Motor neuron (in vitro differentiated cells): ENCODE results near the gene CHMP6. TPM values are rescaled to one million over a fixed set of nuclear protein-coding genes. Genes with fewer than 3 reads are reported as not detected.

ENCODE experiments used
- ATAC-seq, 8 experiments: fragments of 200-7000 bp; cut with Tn5 transposase; replicated peaks in 6 of 8; 2 replicates each; pipeline ENCODE4 v1.8.0; 2021; ENCODE audit warnings: mild to moderate bottlenecking in 8 of 8, moderate library complexity in 8 of 8
- H3K27ac ChIP-seq, 2 donors: fragments of 250-450 bp; sonication (Bioruptor Pico); 2 replicates each; pipeline ENCODE4 v1.9.0; 2021; ENCODE audit warnings: antibody characterized with exemption in 2 of 2, mild to moderate bottlenecking in 2 of 2, moderate library complexity in 1 of 2
- H3K4me1 ChIP-seq, 2 donors: fragments of 250-450 bp; sonication (Bioruptor Pico); replicated peaks in 1 of 2; 2 replicates each; pipeline ENCODE4 v1.6.1; 2021; ENCODE audit warnings: antibody characterized with exemption in 2 of 2, mild to moderate bottlenecking in 2 of 2, moderate library complexity in 1 of 2
- H3K4me3 ChIP-seq, 5 donors: fragments of 250-450 bp; sonication (Bioruptor Pico); 2 replicates each; pipeline ENCODE4 v1.9.0; 2021; ENCODE audit warnings: antibody characterized with exemption in 5 of 5, mild to moderate bottlenecking in 5 of 5, moderate library complexity in 4 of 5
- WGBS, 10 experiments: fragments of 450-650 bp; shearing (Covaris generic); methylation state at CpG; one replicate each; pipeline ENCODE4 v1.0.0; 2022; 5-methylcytosine and 5-hydroxymethylcytosine counted together
- in situ Hi-C, 9 experiments: fragments of 400-800 bp; cut with MboI; loops; one replicate each; pipeline ENCODE4 v1.15.0; 2021; ENCODE audit warnings: low sequenced_read_pairs in 9 of 9, low pct_unique_long_range_greater_than_20kb in 2 of 9; ENCODE audit not compliant: unreplicated experiment in 9 of 9
- total RNA-seq, 8 experiments: library from RNA; unstranded; fragments of 300-600 nt; gene quantifications; 2 replicates each; pipeline versions ENCODE4 v1.2.3 to v1.2.4, GENCODE V29; 2022

Gene CHMP6
- total RNA-seq, 8 experiments from 2014 or later = 13.1 to 27.2 (median 21.7) TPM

- Histone ChIP-seq H3K27ac (peak overlapping the region; percentile 7 to 64), H3K4me3 (no peak overlapping the region), H3K4me1 (peaks cover 28% of the 10 kb centered on the region in 2 donors)
- in situ Hi-C loops = loop anchor here in 2 of 9 experiments (10.0 kb wide), 1 partner anchor 545 kb away; no protein-coding TSS in a partner anchor
- peak; percentile 34 to 79 (median 70) for ATAC-seq
- 27 to 100% (median 50%) methylated on average over 1 to 3 of the region's 20 CpGs; no CpG with 5 or more reads in 7 of the 10 experiments for WGBS, 10 experiments
Measured at GRCh38 chr17:80970044-80970761, 21.4 kb upstream of the CHMP6 start.

DNA sequence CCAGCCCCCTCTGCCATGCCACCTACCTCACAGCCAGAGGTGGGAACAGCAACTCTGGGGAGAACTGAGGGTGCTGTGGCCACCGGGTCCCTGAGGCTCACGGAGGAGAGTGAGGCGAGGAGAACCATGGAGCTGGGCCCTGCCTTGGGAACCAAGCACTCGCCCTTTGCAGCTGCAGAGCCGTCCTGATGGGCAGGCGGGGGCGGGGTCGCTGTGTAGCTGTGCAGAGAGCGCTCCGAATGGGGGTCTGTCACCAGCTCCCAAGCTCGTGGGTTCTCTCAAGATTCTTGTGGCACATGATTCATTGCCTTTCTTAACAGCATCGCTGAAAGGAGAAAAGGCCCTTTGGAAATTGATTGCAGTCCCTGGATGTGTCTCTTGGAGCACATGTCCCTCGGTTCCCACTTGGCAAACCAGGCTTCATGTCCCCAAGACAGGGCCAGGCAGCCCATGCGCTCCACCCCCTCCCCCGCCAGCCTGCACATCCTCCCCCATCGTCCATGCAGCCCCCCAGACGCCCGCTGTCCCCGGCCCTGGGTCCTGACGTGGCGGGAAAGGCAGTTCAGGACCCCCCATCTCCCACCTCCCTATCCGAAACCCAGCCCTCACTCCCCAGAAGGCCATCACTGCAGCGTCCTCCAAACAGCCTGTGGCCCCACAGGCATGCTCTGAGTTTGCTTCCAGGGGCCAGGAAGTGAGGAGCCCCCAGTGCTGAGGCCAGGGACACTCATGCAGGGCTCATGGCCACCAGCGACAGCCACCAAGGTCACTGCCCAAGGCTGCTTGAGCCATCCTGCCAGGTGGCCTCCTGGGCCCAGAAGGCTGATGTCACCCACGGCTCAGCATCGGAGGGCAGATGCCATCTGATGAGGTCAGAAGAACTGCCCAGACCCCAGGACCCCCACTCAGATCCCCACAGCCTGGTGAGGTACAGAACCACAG, 20.6 kb upstream of the CHMP6 start:
- in situ Hi-C loops = loop anchor here in 2 of 9 experiments (10.0 kb wide), 1 partner anchor 546 kb away; no protein-coding TSS in a partner anchor

GRCh38 chr17:80971704-80972304, 19.8 kb upstream of the CHMP6 start:
- ATAC-seq = no peak
- Histone ChIP-seq H3K4me1 (peaks cover 28% of the 10 kb centered on the region in 2 donors), H3K4me3 (no peak overlapping the region), H3K27ac (no peak overlapping the region)
- WGBS, 10 experiments = 100% methylated on average over 1 to 3 of the region's 13 CpGs; no CpG with 5 or more reads in 8 of the 10 experiments
- in situ Hi-C loops = loop anchor here in 2 of 9 experiments (10.0 kb wide), 1 partner anchor 547 kb away; no protein-coding TSS in a partner anchor

More for the DNA sequence above, 20.6 kb upstream of the CHMP6 start:
- peak; percentile 6 to 77 (median 51) for ATAC-seq
- Histone ChIP-seq H3K4me3 (no peak overlapping the region), H3K4me1 (peaks cover 28% of the 10 kb centered on the region in 2 donors), H3K27ac (peak overlapping the region; percentile 2 to 64)
- WGBS, 10 experiments = 10 to 55% (median 44%) methylated on average over 2 to 10 of the region's 26 CpGs; no CpG with 5 or more reads in 7 of the 10 experiments

GRCh38 chr17:80976701-80977100, 14.9 kb upstream of the CHMP6 start:
- Histone ChIP-seq H3K27ac (no peak overlapping the region), H3K4me3 (no peak overlapping the region), H3K4me1 (peaks cover 0 to 4% of the 10 kb centered on the region in 2 donors)
- ATAC-seq = no peak
- in situ Hi-C loops = loop anchor here in 5 of 9 experiments (10.0 to 25.0 kb wide), 3 partner anchors 111 to 552 kb away; no protein-coding TSS in a partner anchor
- 54 to 100% (median 84%) methylated on average over 2 to 3 of the region's 3 CpGs for WGBS, 10 experiments

DNA sequence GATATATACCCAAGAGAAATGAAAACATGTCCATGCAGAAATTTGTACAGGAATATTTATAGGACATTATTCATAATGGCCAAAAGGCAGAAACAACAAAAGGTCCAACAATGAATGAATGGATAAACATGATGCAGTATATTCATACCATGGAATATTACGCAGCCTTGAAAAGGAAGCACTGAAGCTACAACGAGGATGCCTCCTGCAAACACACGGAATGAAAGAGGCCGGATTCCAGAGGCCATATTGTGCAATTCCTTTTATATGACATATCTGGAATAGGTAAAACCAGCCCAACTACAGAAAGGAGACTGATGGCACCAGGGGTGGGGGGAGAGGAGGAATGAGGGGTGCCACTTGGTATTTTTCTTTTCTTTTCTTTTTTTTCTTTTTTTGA, 14.5 kb upstream of the CHMP6 start:
- no peak for ATAC-seq
- H3K4me3 ChIP-seq = no peak overlapping the region
- WGBS, 10 experiments = 71 to 100% (median 84%) methylated on average over 2 to 4 of the region's 4 CpGs; no CpG with 5 or more reads in 1 of the 10 experiments
- in situ Hi-C loops = loop anchor here in 5 of 9 experiments (10.0 to 25.0 kb wide), 3 partner anchors 110 to 552 kb away; no protein-coding TSS in a partner anchor
- H3K27ac ChIP-seq = no peak overlapping the region
- H3K4me1 ChIP-seq = peaks cover 0 to 4% of the 10 kb centered on the region in 2 donors

DNA sequence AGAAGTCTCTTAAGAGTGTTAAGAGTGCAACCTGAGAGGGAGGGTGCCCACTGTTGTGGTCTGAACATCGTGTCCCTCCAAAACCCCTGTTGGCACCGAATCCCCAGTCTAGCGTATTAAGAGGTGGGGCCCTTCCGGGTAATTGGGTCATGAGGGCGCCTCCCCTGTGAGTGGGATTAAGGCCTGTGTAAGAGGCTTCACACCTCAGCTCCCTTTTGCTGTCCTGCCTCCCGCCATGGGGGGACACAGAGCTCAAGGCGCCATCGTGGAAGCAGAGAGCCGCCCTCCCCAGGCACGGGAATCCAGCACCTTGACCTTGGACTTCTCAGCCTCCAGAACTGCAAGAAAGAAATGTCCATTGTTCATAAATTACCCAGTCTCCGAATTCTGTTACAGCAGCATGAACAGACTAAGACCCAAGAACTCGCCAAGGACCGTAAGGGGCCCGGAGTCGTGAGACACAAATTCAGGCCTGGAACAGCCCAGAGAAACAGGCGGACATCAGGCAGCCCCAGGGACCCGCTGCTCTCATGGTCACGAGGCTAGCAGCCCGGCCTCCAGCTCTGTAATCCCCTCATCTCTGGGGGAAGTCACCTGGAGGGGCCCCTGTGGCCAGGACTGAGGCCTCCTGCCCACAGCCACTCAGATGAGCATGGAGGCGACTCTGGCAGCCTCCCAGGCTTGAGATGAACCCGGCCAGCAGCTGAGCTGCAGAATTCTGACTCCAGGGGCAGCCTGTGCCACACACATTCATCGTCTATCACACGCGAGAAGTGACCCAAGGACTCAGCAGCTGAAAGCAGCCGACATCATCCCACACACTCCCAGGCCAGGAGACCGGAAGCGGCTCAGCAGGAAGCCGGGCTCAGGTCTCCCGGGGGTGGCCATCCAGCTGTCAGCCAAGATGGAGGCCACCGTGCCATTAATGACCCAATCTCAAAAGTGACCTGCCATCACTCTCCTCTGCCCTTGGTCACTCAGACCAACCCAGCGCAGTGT, 12.8 kb upstream of the CHMP6 start:
- Histone ChIP-seq H3K27ac (peak overlapping the region in 1 of 2 donors; percentile 30), H3K4me1 (peaks cover 0 to 4% of the 10 kb centered on the region in 2 donors), H3K4me3 (no peak overlapping the region)
- in situ Hi-C loops = loop anchor here in 5 of 9 experiments (10.0 to 25.0 kb wide), 3 partner anchors 109 to 554 kb away; no protein-coding TSS in a partner anchor
- WGBS, 10 experiments = 70 to 94% (median 90%) methylated on average over 1 to 14 of the region's 31 CpGs; no CpG with 5 or more reads in 1 of the 10 experiments
- peak in 4 of 8 experiments; percentile 7 to 30 (median 12) for ATAC-seq

GRCh38 chr17:80979547-80980378, 11.9 kb upstream of the CHMP6 start:
- in situ Hi-C loops = loop anchor here (10.0 to 25.0 kb wide), 4 partner anchors 108 to 555 kb away; no protein-coding TSS in a partner anchor
- Histone ChIP-seq H3K27ac (no peak overlapping the region), H3K4me3 (no peak overlapping the region), H3K4me1 (peaks cover 0 to 4% of the 10 kb centered on the region in 2 donors)
- peak in 2 of 8 experiments; percentile 2 to 14 for ATAC-seq
- WGBS, 10 experiments = 80% methylated on average over 5 of the region's 26 CpGs; no CpG with 5 or more reads in 9 of the 10 experiments

DNA sequence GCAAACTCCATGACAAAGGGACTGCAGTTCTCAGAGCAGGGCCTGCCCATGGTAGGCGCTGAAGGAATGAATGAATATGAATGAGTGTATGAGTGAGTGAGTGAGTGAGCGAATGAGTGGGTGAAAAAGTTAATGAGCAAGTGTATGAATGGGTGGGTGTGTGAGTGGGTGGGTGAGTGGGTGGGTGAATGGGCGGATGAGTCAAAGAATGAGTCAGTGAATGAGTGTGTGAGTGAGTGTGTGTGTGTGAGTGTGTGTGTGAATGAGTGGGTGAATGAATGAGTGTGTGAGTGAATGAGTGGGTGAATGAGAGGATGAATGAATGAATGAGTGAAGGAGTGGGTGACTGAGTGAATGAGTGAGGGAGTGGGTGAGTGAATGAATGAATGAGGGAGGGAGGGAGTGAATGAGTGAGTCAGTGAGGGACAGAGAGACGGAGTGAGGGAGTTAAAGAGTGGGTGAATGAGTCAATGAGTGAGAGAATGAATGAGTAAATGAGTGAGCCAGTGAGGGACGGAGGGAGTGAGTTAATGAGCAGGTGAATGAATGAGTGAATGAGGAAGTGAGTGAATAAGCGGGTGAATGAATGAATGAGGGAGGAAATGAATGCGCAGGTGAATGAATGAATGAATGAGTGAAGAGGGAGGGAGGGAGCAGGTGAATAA, 11.1 kb upstream of the CHMP6 start:
- 14 to 74% (median 44%) methylated on average over 1 to 6 of the region's 7 CpGs for WGBS, 10 experiments
- peak overlapping the region in 2 of 5 donors; percentile 37 to 44 for H3K4me3 ChIP-seq
- H3K4me1 ChIP-seq = peaks cover 0 to 4% of the 10 kb centered on the region in 2 donors
- in situ Hi-C loops = loop anchor here in 7 of 9 experiments (10.0 to 25.0 kb wide), 4 partner anchors 107 to 556 kb away; no protein-coding TSS in a partner anchor
- H3K27ac ChIP-seq = no peak overlapping the region
- peak in 6 of 8 experiments; percentile 2 to 42 (median 20) for ATAC-seq

DNA sequence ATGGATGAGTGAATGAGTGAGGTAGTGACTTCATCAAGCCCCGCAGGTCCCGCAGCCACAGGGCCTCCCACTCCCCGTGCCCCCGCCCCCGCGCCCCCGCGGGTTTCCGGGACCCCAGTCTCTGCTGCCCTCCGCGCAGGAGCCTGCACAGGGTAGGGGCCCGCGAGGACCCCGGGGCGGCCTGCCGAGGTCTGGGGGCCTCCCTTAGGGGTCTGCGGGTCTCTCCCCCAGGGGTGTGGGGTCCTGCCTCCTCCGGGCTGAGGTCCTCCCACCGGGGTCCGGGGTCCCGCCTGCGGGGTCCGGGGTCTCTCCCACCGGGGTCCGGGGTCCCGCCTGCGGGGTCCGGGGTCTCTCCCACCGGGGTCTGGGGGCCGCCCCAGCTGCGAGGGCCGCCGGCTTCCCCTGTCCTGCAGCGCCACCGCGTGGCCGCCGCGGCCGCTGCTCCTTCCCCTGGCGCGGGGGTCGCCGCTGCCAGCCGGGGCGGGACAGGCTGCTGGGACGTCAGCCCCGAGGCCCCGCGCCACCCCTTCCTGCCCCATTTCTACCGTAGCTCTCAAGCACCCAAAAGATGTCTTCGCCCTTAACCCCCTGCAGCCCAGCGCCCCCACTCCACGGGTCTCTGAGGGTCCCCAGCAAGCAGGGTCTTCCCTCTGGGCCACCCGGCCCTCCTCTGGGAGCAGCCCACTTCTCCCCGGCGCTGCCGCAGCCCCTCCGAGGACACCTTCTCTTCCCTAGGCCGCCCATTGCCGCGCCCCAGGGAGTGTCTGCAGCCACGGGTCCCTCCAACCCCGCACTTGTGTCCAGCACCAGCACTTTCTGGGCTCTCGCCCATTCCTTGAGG, 10.4 kb upstream of the CHMP6 start:
- Histone ChIP-seq H3K27ac (no peak overlapping the region), H3K4me1 (peaks cover 0 to 4% of the 10 kb centered on the region in 2 donors), H3K4me3 (peak overlapping the region; percentile 27 to 44 (median 31))
- in situ Hi-C loops = loop anchor here in 7 of 9 experiments (10.0 to 25.0 kb wide), 4 partner anchors 106 to 556 kb away; no protein-coding TSS in a partner anchor
- peak; percentile 36 to 87 (median 70) for ATAC-seq
- WGBS, 10 experiments = 0 to 100% (median 18%) methylated on average over 1 to 9 of the region's 65 CpGs; no CpG with 5 or more reads in 5 of the 10 experiments
